ENCODE data around the gene PIK3C2B. TPM values are rescaled to one million over a fixed set of nuclear protein-coding genes. Genes with fewer than 3 reads are reported as not detected.

Gene PIK3C2B
- total RNA-seq, 1 donor from 2014 or later = 151 TPM

DNA sequence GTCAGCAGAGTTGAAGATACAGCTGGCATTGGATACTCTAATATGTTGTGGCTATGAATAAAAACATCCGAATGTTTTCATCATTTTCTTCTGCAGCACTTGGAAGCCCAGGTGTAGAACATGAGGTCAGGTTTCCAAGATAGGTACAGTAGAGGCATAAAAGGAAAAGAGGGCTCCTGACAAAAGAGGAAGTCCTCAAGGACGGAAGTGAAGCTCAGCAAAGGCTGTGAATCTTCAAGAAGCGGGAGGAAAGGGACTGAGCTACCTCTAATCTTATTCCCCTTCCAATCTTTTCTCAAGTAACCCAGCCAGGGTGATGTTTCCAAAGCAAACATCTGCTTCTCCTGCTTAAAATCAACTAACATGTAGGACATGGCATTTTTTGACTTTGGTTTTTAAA lies 4.4 kb upstream of the PIK3C2B start:
- no peak for DNase-seq
- H3K36me3 Mint-ChIP-seq (ENCODE audit: low read depth) = peaks cover 6% of the 10 kb centered on the region
- H3K27me3 Mint-ChIP-seq = no peaks in the 10 kb centered on the region
- POLR2A ChIA-PET = interaction anchor here (0.5 to 10.0 kb wide), 9 partner anchors 9 to 78 kb away, joined by 3 to 413 read pairs (median 5); partner anchors contain the start of gene MDM4
- intact Hi-C loops (cut with micrococcal nuclease) = loop anchor here (1.0 kb wide), 1 partner anchor 308 kb away; no protein-coding TSS in a partner anchor
- no peak for ATAC-seq (ENCODE audit: low read depth)
- CTCF ChIA-PET = interaction anchor here (0.6 to 19.8 kb wide), 6 partner anchors 8 to 308 kb away, joined by 3 to 1006 read pairs (median 4); no protein-coding TSS in a partner anchor
- H3K9me3 Mint-ChIP-seq = no peaks in the 10 kb centered on the region
- H3K4me3 Mint-ChIP-seq = no peak overlapping the region
- TF ChIP-seq, protein P1, sequence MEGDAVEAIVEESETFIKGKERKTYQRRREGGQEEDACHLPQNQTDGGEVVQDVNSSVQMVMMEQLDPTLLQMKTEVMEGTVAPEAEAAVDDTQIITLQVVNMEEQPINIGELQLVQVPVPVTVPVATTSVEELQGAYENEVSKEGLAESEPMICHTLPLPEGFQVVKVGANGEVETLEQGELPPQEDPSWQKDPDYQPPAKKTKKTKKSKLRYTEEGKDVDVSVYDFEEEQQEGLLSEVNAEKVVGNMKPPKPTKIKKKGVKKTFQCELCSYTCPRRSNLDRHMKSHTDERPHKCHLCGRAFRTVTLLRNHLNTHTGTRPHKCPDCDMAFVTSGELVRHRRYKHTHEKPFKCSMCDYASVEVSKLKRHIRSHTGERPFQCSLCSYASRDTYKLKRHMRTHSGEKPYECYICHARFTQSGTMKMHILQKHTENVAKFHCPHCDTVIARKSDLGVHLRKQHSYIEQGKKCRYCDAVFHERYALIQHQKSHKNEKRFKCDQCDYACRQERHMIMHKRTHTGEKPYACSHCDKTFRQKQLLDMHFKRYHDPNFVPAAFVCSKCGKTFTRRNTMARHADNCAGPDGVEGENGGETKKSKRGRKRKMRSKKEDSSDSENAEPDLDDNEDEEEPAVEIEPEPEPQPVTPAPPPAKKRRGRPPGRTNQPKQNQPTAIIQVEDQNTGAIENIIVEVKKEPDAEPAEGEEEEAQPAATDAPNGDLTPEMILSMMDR (IDR thresholded peaks at IDR 0.05) = no peak
- peak overlapping the region; percentile 65 for H3K27ac Mint-ChIP-seq
- peaks cover 69% of the 10 kb centered on the region for H3K4me1 Mint-ChIP-seq

DNA sequence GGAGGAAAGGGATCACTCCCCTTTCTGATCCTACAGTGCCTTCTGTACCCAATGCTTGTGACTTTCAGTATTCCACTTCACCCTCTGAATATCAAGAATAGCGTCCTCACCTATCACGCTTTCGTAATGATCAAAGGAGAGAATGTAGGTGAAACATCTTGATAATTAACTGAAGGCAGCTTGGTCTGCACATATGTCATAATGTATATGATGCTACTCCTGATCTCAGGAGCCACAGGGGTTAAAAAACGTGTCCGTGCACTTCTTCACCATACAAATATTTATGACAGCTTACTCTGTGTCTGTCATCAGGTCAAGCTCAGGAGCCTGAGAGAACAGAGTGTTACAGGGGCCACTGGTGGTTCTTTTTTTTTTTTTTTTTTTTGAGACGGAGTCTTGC lies 1.2 kb upstream of the PIK3C2B start:
- Mint-ChIP-seq H3K27me3 (no peaks in the 10 kb centered on the region), H3K9me3 (no peaks in the 10 kb centered on the region), H3K4me3 (peak overlapping the region; percentile 97), H3K4me1 (peaks cover 75% of the 10 kb centered on the region), H3K27ac (peak overlapping the region; percentile 97), H3K36me3 (ENCODE audit: low read depth) (peaks cover 13% of the 10 kb centered on the region)
- ChIA-PET CTCF (interaction anchor here (1.2 to 19.8 kb wide), 4 partner anchors 10 to 56 kb away, joined by 3 to 1006 read pairs (median 56); no protein-coding TSS in a partner anchor), POLR2A (interaction anchor here (0.6 to 10.0 kb wide), 13 partner anchors 8 to 84 kb away, joined by 3 to 413 read pairs (median 25); partner anchors contain the start of genes MDM4 and PPP1R15B)
- ATAC-seq (ENCODE audit: low read depth) (no peak), DNase-seq (no peak)
- intact Hi-C loops (cut with micrococcal nuclease) = loop anchor here (1.0 kb wide), 1 partner anchor 33 kb away; no protein-coding TSS in a partner anchor
- TF ChIP-seq, protein P1 (IDR thresholded peaks at IDR 0.05) = no peak

DNA sequence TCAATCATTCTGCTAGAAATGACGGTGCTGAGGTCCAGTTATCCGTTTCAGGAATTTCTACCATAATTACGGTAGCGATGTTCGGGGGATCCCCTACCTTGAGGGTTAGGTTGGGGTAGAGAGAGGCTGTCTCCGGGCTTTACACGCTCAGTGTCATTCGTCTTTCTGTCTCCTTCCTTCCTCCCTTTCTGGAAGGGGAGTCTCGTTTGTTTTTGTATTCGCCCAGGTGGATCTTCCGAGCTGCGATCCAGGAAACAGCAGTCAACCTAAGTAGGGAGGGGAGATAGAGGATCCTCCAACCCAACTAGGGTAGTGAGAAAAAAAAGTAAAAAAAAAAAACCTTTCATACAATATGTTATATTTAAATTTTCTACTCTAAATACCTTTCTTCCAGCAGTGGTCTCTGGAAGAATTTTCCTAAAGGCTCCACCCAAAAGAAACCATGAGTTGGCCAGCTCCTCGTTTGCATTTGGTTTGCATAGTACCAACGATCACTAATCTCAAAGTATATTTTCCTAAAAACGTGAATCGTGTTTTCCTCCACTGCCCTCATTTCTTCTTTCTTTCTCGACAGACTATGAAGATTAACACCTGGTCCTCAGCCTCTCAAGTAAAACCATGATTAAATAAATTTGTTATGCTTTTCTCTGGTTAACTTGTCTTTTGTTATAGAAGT lies 611 bp upstream of the PIK3C2B start:
- DNase-seq (no peak), ATAC-seq (ENCODE audit: low read depth) (peak; percentile 43)
- peaks cover 16% of the 10 kb centered on the region for H3K36me3 Mint-ChIP-seq (ENCODE audit: low read depth)
- ChIA-PET POLR2A (interaction anchor here (0.7 to 10.0 kb wide), 13 partner anchors 8 to 83 kb away, joined by 3 to 413 read pairs (median 25); partner anchors contain the start of genes MDM4 and PPP1R15B), CTCF (interaction anchor here (0.7 to 19.8 kb wide), 8 partner anchors 8 to 97 kb away, joined by 3 to 1006 read pairs (median 12); no protein-coding TSS in a partner anchor)
- no peaks in the 10 kb centered on the region for H3K9me3 Mint-ChIP-seq
- intact Hi-C loops (cut with micrococcal nuclease) = loop anchor here (1.0 kb wide), 1 partner anchor 33 kb away; no protein-coding TSS in a partner anchor
- TF ChIP-seq, protein P1 (IDR thresholded peaks at IDR 0.05) = no peak
- H3K27me3 Mint-ChIP-seq = no peaks in the 10 kb centered on the region
- H3K4me1 Mint-ChIP-seq = peaks cover 76% of the 10 kb centered on the region
- H3K4me3 Mint-ChIP-seq = peak overlapping the region; percentile 97
- H3K27ac Mint-ChIP-seq = peak overlapping the region; percentile 97

DNA sequence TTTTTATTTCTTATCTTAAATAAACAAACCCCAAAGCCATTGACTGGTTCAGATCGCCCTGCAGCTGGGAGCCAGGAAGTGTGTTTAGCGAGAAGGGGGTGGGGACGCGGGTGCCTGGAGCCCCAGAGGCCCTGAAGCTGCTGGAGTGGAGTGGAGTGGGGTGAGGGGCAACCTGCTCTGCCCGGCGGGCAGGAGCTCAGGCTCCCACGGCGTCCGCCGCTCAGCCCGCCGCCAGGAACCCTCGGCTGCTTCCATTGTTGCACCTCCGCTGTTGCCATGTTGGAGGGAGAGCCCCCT lies 673 bp downstream of the PIK3C2B start:
- peaks cover 28% of the 10 kb centered on the region for H3K36me3 Mint-ChIP-seq (ENCODE audit: low read depth)
- DNase-seq (no peak), ATAC-seq (ENCODE audit: low read depth) (peak; percentile 38)
- ChIA-PET CTCF (interaction anchor here (1.0 to 19.8 kb wide), 9 partner anchors 9 to 96 kb away, joined by 3 to 1006 read pairs (median 6); no protein-coding TSS in a partner anchor), POLR2A (interaction anchor here (0.7 to 10.0 kb wide), 17 partner anchors 9 to 82 kb away, joined by 3 to 413 read pairs (median 14); partner anchors contain the start of genes MDM4 and PPP1R15B)
- H3K4me1 Mint-ChIP-seq = peaks cover 79% of the 10 kb centered on the region
- peak overlapping the region; percentile 94 for H3K27ac Mint-ChIP-seq
- intact Hi-C loops (cut with micrococcal nuclease) = loop anchor here (1.0 kb wide), 4 partner anchors 13 to 46 kb away; no protein-coding TSS in a partner anchor
- H3K4me3 Mint-ChIP-seq = peak overlapping the region; percentile 97
- TF ChIP-seq, protein P1 (IDR thresholded peaks at IDR 0.05) = no peak
- no peaks in the 10 kb centered on the region for H3K27me3 Mint-ChIP-seq
- no peaks in the 10 kb centered on the region for H3K9me3 Mint-ChIP-seq

Data from activated B cell treated with CpG ODN at 0.5 μM for 24 hours (primary cell).